Keratinocyte (primary cell): ENCODE data around the gene PRCP. TPM values are rescaled to one million over a fixed set of nuclear protein-coding genes. Genes with fewer than 3 reads are reported as not detected.

Source experiments
- DNase-seq: peaks from one replicate; pipeline ENCODE4 v3.0.0-alpha.2; 2011; ENCODE audit warnings: low read depth, missing footprints, low spot score
- FAIRE-seq: peaks from 2 replicates; lab custom pipeline; 2011; peaks lifted over from hg19 to GRCh38; lab: Jason Lieb, UNC
- H2AFZ ChIP-seq: 2 replicates; pipeline ENCODE4 v1.6.0; 2012; ENCODE audit warnings: low read length, control low read depth, inconsistent platforms; ENCODE audit not compliant: control insufficient read depth
- H3K27ac ChIP-seq: 2 replicates; pipeline ENCODE4 v1.5.1; 2011; ENCODE audit warnings: low read length; ENCODE audit not compliant: control insufficient read depth, insufficient read depth
- H3K27me3 ChIP-seq: 3 replicates; pipeline ENCODE4 v1.6.0; 2011; ENCODE audit warnings: low read length; ENCODE audit not compliant: control insufficient read depth, insufficient read depth; ENCODE audit errors: extremely low read depth
- H3K36me3 ChIP-seq, 2 experiments: 2 replicates in 1 of 2; 3 replicates in 1 of 2; pipeline ENCODE4 v1.5.1; 2011; ENCODE audit warnings: low read length in 2 of 2, mild to moderate bottlenecking in 1 of 2; ENCODE audit not compliant: control insufficient read depth in 2 of 2, insufficient read depth in 2 of 2; ENCODE audit errors: extremely low read depth in 1 of 2
- H3K4me1 ChIP-seq: 3 replicates; pipeline ENCODE4 v1.5.1; 2011; ENCODE audit warnings: low read length; ENCODE audit not compliant: control insufficient read depth, insufficient read depth; ENCODE audit errors: extremely low read depth
- H3K4me2 ChIP-seq: 3 replicates; pipeline ENCODE4 v1.6.0; 2011; ENCODE audit warnings: low read depth, low read length; ENCODE audit not compliant: control insufficient read depth, insufficient read depth; ENCODE audit errors: extremely low read depth
- H3K4me3 ChIP-seq, 3 experiments: fragments of 200-600 bp in 1 of 3; sonication (generic) in 1 of 3; 2 replicates in 2 of 3; 3 replicates in 1 of 3; pipeline ENCODE4 v1.5.1; 2011 to 2016; ENCODE audit warnings: low read length in 3 of 3, mild to moderate bottlenecking in 3 of 3, control low read depth in 2 of 3, inconsistent platforms in 1 of 3, low read depth in 1 of 3, mixed read lengths in 1 of 3, mixed run types in 1 of 3, moderate library complexity in 1 of 3; ENCODE audit not compliant: control insufficient read depth in 2 of 3, insufficient read depth in 2 of 3; ENCODE audit errors: extremely low read depth in 1 of 3
- H3K79me2 ChIP-seq: 2 replicates; pipeline ENCODE4 v1.6.0; 2012; ENCODE audit warnings: low read length; ENCODE audit not compliant: control insufficient read depth, insufficient read depth
- H3K9ac ChIP-seq: 3 replicates; pipeline ENCODE4 v1.6.0; 2011; ENCODE audit warnings: low read length; ENCODE audit not compliant: control insufficient read depth, insufficient read depth; ENCODE audit errors: extremely low read depth
- H3K9me1 ChIP-seq: 3 replicates; pipeline ENCODE4 v1.6.0; 2011; ENCODE audit warnings: low read length; ENCODE audit not compliant: control insufficient read depth, insufficient read depth; ENCODE audit errors: extremely low read depth
- H3K9me3 ChIP-seq: 2 replicates; pipeline ENCODE4 v1.5.1; 2012; ENCODE audit warnings: low read depth, low read length; ENCODE audit not compliant: control insufficient read depth
- H4K20me1 ChIP-seq: 3 replicates; pipeline ENCODE4 v1.6.0; 2011; ENCODE audit warnings: low read length; ENCODE audit not compliant: control insufficient read depth, insufficient read depth; ENCODE audit errors: extremely low read depth
- CTCF ChIP-seq, 3 experiments: IDR thresholded peaks in 1 of 3; conservative IDR thresholded peaks in 1 of 3; optimal IDR thresholded peaks in 1 of 3; 2 replicates in 2 of 3; 3 replicates in 1 of 3; pipeline versions ENCODE3 to v1.5.1; 2011; ENCODE audit warnings: low read length in 3 of 3, mild to moderate bottlenecking in 3 of 3, moderate library complexity in 2 of 3, control low read depth in 1 of 3, inconsistent platforms in 1 of 3; ENCODE audit not compliant: insufficient read depth in 2 of 3; ENCODE audit errors: extremely low read depth in 1 of 3
- EZH2 ChIP-seq: IDR thresholded peaks from one replicate; pipeline ENCODE4 v1.6.1; 2012; ENCODE audit warnings: inconsistent platforms, mild to moderate bottlenecking, low read length, moderate library complexity
- dilution Hi-C: fragments of 300-500 bp; cut with MboI; formaldehyde crosslinking; loops from one replicate; pipeline ENCODE4 v1.7.0; 2020; ENCODE audit warnings: low sequenced_read_pairs; ENCODE audit not compliant: extremely low pct_ligation_motif_present
- polyA plus RNA-seq, 5 experiments: library from polyadenylated mRNA; depleted of rRNA in 3 of 5; stranded (reverse) in 3 of 5; stranded (forward) in 1 of 5; unstranded in 1 of 5; fragments of >200 nt; gene quantifications; 1 replicate in 1 of 5; 2 replicates in 3 of 5; 3 replicates in 1 of 5; pipeline versions ENCODE4 v1.2.1 to v1.2.3, GENCODE V29; 2011 to 2012; ENCODE audit warnings: missing spikeins in 2 of 5, low read depth in 1 of 5, low replicate concordance in 1 of 5

PRCP gene
- polyA plus RNA-seq, 1 donor (not counting 4 experiments of a cell fraction or from before 2014, with no cell fraction given): 43.5 TPM

GRCh38 chr11:82786836-82787235 is 113.4 kb downstream of the PRCP start:
- H3K36me3 ChIP-seq: no peaks in the 10 kb centered on the region
- no peak for FAIRE-seq
- H3K27me3 ChIP-seq: no peaks in the 10 kb centered on the region
- no peaks in the 10 kb centered on the region for H3K79me2 ChIP-seq
- H3K27ac ChIP-seq: no peak overlapping the region
- no peak overlapping the region for H3K4me2 ChIP-seq
- H3K4me1 ChIP-seq: no peaks in the 10 kb centered on the region
- DNase-seq: no peak
- H3K4me3 ChIP-seq: no peak overlapping the region
- no peaks in the 10 kb centered on the region for H3K9me1 ChIP-seq
- H3K9me3 ChIP-seq: no peaks in the 10 kb centered on the region
- no peak overlapping the region for H3K9ac ChIP-seq
- TF ChIP-seq EZH2 (no peak), CTCF (optimal IDR thresholded peaks at IDR 0.05 in 1 of 3, IDR thresholded peaks at IDR 0.05 in 1 of 3, conservative IDR thresholded peaks at IDR 0.05 in 1 of 3; ENCODE audit: extremely low read depth in 1 of 3, insufficient read depth in 2 of 3, low read length in 3 of 3) (no peak)
- H4K20me1 ChIP-seq: no peaks in the 10 kb centered on the region
- H2AFZ ChIP-seq: no peak overlapping the region
- dilution Hi-C loops: no loop called here

- H4K20me1 ChIP-seq: no peaks in the 10 kb centered on the region
- FAIRE-seq: no peak
- no peaks in the 10 kb centered on the region for H3K4me1 ChIP-seq
- H3K4me2 ChIP-seq: no peak overlapping the region
- DNase-seq: no peak
- TF ChIP-seq EZH2 (no peak), CTCF (optimal IDR thresholded peaks at IDR 0.05 in 1 of 3, IDR thresholded peaks at IDR 0.05 in 1 of 3, conservative IDR thresholded peaks at IDR 0.05 in 1 of 3; ENCODE audit: extremely low read depth in 1 of 3, insufficient read depth in 2 of 3, low read length in 3 of 3) (no peak)
- H3K9me3 ChIP-seq: no peaks in the 10 kb centered on the region
- no peaks in the 10 kb centered on the region for H3K36me3 ChIP-seq
- no peaks in the 10 kb centered on the region for H3K79me2 ChIP-seq
- H3K27me3 ChIP-seq: no peaks in the 10 kb centered on the region
- no peak overlapping the region for H3K27ac ChIP-seq
- H3K9ac ChIP-seq: no peak overlapping the region
- H2AFZ ChIP-seq: no peak overlapping the region
- no peaks in the 10 kb centered on the region for H3K9me1 ChIP-seq
- dilution Hi-C loops: no loop called here
- H3K4me3 ChIP-seq: no peak overlapping the region
Observed at GRCh38 chr11:82786001-82786400, 114.2 kb downstream of the PRCP start.
